Measurements from ENCODE around the gene SPECC1. TPM values are rescaled to one million over a fixed set of nuclear protein-coding genes. Genes with fewer than 3 reads are reported as not detected.
"Not testable (repeated sequence)": the region's sequence is repeated elsewhere in the genome, so short reads cannot be mapped to it uniquely, and the experiment has no call there.

Gene SPECC1
- total RNA-seq, 1 donor from 2014 or later, result 31.0 TPM

- intact Hi-C loops (cut with DNase I), result no loop called here
- no peak overlapping the region for H3K27ac ChIP-seq
- peaks cover 28% of the 10 kb centered on the region for H3K36me3 ChIP-seq
Measured at GRCh38 chr17:20230924-20231323, 221.8 kb downstream of the SPECC1 start.

GRCh38 chr17:20232611-20233010 is 223.5 kb downstream of the SPECC1 start:
- no peak overlapping the region for H3K4me3 ChIP-seq
- intact Hi-C loops (cut with DNase I), result no loop called here
- no peak for TF ChIP-seq CTCF (IDR thresholded peaks at IDR 0.05)
- H3K36me3 ChIP-seq, result peaks cover 28% of the 10 kb centered on the region
- no peaks in the 10 kb centered on the region for H3K9me3 ChIP-seq
- no peak overlapping the region for H3K27ac ChIP-seq
- H3K27me3 ChIP-seq, result no peaks in the 10 kb centered on the region
- DNase-seq (no peak), ATAC-seq (no peak)
- no peaks in the 10 kb centered on the region for H3K4me1 ChIP-seq

More at GRCh38 chr17:20230924-20231323, 221.8 kb downstream of the SPECC1 start:
- H3K9me3 ChIP-seq, result no peaks in the 10 kb centered on the region
- no peak overlapping the region for H3K4me3 ChIP-seq
- H3K27me3 ChIP-seq, result no peaks in the 10 kb centered on the region
- ATAC-seq (no peak), DNase-seq (no peak)
- no peaks in the 10 kb centered on the region for H3K4me1 ChIP-seq
- TF ChIP-seq CTCF (IDR thresholded peaks at IDR 0.05), result no peak

GRCh38 chr17:20234276-20234675 is 225.1 kb downstream of the SPECC1 start:
- Histone ChIP-seq H3K36me3 (peaks cover 28% of the 10 kb centered on the region), H3K4me3 (no peak overlapping the region), H3K4me1 (no peaks in the 10 kb centered on the region), H3K27me3 (no peaks in the 10 kb centered on the region), H3K9me3 (no peaks in the 10 kb centered on the region), H3K27ac (no peak overlapping the region)
- intact Hi-C loops (cut with DNase I), result no loop called here
- no peak for ATAC-seq
- TF ChIP-seq CTCF (IDR thresholded peaks at IDR 0.05), result no peak
- DNase-seq, result no peak

GRCh38 chr17:20235747-20236146 is 226.6 kb downstream of the SPECC1 start:
- H3K9me3 ChIP-seq, result no peaks in the 10 kb centered on the region
- DNase-seq (no peak), ATAC-seq (no peak)
- H3K4me3 ChIP-seq, result no peak overlapping the region
- peaks cover 28% of the 10 kb centered on the region for H3K36me3 ChIP-seq
- H3K27me3 ChIP-seq, result no peaks in the 10 kb centered on the region
- no peak for TF ChIP-seq CTCF (IDR thresholded peaks at IDR 0.05)
- no peak overlapping the region for H3K27ac ChIP-seq
- intact Hi-C loops (cut with DNase I), result no loop called here
- H3K4me1 ChIP-seq, result no peaks in the 10 kb centered on the region

GRCh38 chr17:20236578-20237227 is 227.5 kb downstream of the SPECC1 start:
- TF ChIP-seq CTCF (IDR thresholded peaks at IDR 0.05), result no peak
- Histone ChIP-seq H3K4me1 (no peaks in the 10 kb centered on the region), H3K9me3 (no peaks in the 10 kb centered on the region), H3K4me3 (no peak overlapping the region), H3K27me3 (no peaks in the 10 kb centered on the region), H3K36me3 (peaks cover 26% of the 10 kb centered on the region), H3K27ac (no peak overlapping the region)
- intact Hi-C loops (cut with DNase I), result no loop called here
- no peak for DNase-seq
- ATAC-seq, result no peak

GRCh38 chr17:20239776-20240175 is 230.6 kb downstream of the SPECC1 start:
- H3K9me3 ChIP-seq; H3K4me1 ChIP-seq; ATAC-seq; H3K4me3 ChIP-seq; intact Hi-C loops (cut with DNase I); H3K27me3 ChIP-seq; H3K36me3 ChIP-seq; DNase-seq; H3K27ac ChIP-seq: not testable (repeated sequence)
